Stimulated activated CD8-positive, alpha-beta memory T cell treated with anti-CD3 and anti-CD28 coated beads, Interleukin-15, amount 100 ng/mL, for 1 hour (primary cell): Measurements from ENCODE around the gene SETD1A.
A peak's percentile ranks its signal among the peaks of the same experiment; 100 is the strongest.

ENCODE experiments used
- DNase-seq: peaks from one replicate; pipeline ENCODE4 v3.0.0-alpha.2; 2020; ENCODE audit warnings: low read depth

The SETD1A gene

DNA sequence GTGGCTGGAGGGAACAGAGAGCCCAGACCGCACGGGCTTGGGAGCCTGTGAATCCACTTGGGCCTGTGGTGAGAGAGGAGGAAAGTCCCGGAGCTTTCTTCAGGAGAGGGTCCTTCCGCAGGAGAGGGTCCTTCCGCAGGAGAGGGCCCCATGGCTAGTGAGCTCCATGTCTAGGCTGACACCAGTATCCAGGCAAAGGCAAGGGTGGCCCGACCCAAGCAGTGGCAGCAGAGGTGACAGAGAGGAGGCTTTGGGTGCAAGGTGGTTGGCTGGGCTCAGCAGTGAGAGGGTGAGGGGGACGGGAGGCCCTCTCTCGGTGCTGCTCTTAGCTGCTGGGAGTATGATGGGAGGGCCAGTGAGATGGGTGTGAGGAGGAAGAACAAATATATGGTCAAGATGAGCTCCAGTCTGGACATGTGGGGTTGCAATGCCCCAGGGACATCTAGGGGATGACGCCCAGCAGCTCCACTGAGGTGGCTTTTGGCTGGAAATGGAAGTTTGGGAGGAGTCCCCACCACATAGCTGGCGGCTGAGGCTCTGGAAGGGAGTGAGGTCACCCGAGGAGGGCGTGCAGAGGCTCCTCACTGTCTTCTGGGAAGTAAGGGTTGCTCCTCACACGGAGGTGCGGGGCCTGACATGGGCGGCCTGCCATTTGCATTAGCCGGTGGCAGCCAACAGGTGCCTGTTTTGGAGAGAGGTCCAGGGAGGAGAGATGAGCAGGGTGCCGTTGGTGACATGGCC lies 25.2 kb downstream of the SETD1A start:
- DNase-seq: no peak

DNA sequence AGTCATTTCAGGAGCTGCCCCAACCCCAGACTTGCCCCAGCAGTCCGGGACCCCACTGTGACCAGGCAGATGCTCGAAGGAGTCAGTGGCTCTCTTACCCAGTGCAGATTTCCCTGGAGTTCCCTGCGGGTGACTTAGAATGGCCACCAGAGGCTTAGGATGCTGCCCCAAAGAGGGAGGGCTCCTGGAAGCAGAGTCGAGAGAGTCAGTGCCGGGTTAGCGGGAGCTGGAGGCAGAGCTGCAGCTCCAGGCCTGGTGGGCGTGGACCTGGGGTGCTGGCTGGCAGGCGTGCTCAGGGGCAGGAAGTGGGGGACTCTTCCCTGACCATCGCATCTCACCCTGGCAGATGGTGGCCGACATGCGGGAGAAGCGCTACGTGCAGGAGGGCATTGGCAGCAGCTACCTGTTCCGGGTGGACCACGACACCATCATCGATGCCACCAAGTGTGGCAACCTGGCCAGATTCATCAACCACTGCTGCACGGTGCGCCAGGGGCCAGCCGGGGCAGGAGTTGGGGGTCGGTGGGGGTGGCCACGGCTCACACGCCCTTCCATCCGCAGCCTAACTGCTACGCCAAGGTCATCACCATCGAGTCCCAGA lies 25.8 kb downstream of the SETD1A start:
- DNase-seq: no peak

DNA sequence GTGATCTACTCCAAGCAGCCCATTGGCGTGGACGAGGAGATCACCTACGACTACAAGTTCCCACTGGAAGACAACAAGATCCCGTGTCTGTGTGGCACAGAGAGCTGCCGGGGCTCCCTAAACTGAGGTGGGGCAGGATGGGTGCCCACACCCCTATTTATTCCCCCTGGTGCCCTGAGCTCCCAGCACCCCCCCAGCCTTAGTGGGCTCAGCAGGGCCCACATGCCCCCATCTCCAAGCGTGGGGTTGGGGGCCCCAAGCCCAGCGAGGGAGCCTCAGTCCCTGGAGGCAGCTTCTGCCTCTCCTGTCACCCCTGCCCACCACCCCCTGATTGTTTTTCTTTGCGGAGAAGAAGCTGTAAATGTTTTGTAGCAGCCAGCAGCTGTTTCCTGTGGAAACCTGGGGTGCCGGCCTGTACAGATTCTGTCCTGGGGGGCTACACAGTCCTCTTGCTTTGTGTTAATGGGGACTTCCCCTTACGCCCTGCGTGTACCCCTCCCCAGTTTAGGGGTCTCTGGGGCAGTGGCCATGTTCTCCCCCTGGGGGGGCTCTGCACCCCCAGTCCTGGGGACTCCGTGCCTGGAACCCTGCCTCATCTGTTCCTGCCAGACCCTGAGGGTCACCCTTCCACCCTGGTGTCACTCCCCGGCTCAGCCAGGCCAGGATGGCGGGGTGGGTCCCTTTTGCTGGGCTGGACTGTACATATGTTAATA lies 26.5 kb downstream of the SETD1A start:
- DNase-seq: no peak

DNA sequence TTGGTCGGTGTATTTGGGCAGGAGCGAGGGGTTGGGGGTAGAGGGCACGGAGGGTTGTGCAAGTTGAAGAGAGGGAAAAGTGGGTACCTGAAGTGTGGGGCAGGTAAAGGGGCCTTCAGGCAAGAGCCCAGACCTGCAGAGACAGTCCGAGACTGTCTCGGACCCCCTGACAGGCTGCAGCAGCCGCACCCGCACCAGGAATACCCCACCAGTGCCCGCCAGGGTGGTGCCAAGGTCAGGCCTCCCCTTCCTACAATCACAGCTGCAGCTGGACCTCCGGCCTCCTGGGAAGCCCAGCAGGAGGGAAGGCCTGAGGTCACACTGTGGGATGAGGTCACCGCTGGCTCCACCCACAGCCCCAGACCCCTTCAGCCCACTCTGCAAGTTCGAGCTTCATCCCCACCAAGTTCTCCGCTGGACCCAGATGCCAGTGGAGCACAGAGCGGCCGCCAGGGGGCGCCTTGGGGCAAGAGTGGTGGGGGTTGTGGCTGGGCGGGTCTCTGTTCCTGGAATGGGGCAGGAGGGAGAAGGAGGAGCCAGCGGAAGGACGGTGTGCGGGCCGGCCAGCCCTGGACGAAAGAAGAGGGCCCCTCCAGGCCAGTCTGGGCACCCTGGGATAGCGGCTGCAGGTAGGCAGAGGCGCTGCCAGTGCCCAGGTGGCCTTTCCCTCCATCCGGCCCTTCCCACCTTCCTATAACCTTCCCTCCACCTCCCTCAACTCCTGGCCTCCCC lies 27.3 kb downstream of the SETD1A start, which contains the start of gene HSD3B7:
TSS of gene HSD3B7 (plus strand) at position 539 of the 732 bp plus-strand sequence. CDS start 452 bp downstream, outside the sequence.
- peak; percentile 63 for DNase-seq

DNA sequence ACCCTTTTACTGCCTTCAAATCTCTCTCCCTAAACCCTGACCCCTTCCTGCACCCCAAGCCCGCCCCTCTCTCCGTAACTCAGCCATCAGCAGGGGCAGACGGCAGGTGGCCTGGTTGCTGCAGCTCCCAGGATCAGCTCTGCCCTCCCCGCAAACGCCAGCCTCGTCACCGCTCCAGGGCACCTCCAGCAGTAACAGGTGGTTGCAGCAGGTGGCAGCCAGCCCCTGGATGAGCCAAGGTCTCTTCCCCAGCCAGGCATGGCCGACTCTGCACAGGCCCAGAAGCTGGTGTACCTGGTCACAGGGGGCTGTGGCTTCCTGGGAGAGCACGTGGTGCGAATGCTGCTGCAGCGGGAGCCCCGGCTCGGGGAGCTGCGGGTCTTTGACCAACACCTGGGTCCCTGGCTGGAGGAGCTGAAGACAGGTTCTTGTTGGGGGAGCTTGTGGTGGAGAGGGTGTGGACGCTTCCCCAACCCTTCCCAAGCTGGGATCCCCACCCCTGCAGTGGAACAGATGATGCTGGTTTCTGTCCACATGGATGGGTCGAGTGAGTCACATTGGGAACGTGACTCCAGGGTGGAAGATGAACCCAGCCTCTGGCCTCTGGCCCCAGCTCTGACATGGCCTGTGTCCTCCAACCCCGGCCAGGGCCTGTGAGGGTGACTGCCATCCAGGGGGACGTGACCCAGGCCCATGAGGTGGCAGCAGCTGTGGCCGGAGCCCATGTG lies 28.0 kb downstream of the SETD1A start:
- no peak for DNase-seq

DNA sequence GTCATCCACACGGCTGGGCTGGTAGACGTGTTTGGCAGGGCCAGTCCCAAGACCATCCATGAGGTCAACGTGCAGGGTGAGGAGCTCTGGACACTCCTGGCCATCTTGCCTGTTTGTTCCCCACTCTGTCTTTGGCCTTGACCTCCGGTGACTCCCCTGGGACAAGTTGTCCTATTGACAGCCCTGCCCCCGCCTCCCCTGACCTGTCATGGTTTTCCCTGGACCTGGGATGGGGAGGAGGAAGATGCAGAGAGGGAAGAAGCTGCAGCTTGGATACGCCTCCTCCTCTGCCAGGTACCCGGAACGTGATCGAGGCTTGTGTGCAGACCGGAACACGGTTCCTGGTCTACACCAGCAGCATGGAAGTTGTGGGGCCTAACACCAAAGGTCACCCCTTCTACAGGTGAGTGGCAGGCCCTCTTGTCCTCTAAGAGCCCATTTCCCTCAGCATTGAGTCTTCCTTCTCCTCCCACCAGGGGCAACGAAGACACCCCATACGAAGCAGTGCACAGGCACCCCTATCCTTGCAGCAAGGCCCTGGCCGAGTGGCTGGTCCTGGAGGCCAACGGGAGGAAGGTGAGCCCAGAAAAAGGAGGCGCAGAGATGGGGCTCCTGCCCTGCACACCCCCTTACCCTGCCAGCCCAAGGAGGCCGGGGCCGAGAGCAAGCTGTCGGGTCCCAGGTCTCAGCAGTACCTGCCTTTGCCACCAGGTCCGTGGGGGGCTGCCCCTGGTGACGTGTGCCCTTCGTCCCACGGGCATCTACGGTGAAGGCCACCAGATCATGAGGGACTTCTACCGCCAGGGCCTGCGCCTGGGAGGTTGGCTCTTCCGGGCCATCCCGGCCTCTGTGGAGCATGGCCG lies 28.8 kb downstream of the SETD1A start:
- DNase-seq: no peak

DNA sequence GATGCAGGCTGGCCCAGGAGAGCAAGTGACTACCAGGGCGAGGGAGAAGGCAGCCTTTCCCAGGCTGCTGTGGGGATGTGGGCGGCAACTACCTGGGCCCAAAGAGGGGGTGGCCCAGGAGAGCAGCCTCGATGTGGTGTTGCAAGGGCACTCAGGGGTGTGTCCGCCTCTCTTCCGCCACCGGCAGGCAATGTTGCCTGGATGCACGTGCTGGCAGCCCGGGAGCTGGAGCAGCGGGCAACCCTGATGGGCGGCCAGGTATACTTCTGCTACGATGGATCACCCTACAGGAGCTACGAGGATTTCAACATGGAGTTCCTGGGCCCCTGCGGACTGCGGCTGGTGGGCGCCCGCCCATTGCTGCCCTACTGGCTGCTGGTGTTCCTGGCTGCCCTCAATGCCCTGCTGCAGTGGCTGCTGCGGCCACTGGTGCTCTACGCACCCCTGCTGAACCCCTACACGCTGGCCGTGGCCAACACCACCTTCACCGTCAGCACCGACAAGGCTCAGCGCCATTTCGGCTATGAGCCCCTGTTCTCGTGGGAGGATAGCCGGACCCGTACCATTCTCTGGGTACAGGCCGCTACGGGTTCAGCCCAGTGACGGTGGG lies 30.1 kb downstream of the SETD1A start:
- DNase-seq: no peak

DNA sequence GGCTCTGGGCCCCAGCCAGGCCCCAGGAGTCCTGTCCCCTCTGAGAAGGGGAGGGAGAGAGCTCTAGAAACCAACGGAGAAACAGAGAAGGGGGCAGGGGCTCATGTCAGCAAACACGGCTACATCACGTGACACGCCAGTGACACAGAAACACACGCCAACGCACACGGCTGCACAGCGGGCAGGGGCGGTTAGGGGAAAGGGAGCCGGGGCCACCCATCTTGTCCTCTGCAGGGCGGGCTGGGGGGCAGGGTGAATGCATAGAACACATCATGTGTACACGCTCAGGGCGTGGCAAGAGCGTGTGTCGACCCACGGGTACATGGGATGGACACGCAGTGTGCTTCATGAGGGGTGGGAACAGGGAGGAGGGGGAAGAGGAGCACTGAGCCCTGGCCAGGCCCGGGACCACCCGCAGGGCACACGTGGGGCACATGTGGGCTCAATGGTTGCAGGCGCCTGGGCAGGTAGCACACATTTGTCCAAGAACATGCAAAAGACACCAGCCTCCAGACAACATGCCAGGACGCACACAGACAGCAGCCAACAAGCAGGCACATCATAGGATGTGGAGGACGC lies 32.0 kb downstream of the SETD1A start:
- DNase-seq: no peak

DNA sequence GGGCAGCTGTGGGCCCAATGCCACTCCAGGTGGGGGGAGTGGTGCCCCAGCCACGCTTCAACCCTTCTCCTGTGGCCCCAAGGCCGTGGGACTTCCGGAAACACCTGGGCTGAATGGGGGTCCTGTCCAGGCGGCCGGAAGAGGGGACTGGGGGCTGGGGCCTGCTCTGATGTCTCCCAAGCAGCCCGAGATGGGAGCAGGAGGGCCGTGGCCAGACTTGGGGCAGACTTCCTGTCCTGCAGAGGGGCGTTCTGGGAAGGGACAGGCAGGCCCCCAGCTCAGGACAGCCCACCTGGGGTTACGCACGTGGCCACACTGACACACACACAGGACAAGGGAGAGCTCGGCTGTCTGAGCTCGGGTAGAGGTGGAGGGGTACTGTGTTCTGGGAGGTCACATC lies 32.6 kb downstream of the SETD1A start:
- no peak for DNase-seq

DNA sequence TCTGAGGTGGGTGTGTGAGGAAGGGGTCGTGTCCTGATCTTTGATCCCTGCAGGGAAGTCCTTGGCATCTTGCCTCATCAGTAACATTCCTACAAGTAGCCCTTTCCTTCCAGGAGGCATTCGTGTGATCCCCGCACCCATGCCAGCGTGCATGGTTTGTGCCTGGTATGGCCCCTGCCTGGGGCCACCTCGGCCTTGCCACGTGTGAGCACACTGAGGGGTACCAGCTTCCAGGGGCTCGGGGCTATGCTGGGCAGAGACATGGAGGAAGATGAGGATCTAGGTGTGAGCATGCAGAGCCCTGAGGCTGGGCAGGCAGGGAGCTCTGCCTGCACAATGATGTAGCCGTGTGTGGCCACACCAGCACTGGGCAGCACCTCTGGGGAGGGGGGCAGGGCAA lies 33.5 kb downstream of the SETD1A start:
- DNase-seq: no peak

DNA sequence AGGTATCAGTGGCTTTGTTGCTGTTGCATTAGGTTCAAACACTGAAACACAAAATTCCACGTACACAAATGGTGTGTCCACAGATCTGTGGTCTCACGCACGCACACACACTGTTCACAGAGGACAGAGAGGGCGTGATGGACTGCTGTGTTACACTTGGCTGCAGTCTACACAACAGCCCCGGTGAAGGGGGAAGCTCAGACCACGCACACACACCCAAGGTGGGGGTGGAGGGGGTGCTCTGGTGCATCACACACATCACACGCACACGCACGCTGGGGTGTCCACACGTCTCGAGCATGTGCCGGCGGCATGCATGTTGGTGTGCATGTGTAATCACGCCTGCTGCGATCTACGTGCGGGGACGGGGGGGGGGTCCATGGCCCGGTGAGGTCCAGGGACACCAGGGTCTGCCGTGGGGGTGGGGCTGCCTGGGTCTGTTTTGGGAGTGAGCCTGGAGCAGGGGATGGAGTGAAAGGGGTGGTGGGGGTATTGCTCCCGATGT lies 34.8 kb downstream of the SETD1A start:
- no peak for DNase-seq

DNA sequence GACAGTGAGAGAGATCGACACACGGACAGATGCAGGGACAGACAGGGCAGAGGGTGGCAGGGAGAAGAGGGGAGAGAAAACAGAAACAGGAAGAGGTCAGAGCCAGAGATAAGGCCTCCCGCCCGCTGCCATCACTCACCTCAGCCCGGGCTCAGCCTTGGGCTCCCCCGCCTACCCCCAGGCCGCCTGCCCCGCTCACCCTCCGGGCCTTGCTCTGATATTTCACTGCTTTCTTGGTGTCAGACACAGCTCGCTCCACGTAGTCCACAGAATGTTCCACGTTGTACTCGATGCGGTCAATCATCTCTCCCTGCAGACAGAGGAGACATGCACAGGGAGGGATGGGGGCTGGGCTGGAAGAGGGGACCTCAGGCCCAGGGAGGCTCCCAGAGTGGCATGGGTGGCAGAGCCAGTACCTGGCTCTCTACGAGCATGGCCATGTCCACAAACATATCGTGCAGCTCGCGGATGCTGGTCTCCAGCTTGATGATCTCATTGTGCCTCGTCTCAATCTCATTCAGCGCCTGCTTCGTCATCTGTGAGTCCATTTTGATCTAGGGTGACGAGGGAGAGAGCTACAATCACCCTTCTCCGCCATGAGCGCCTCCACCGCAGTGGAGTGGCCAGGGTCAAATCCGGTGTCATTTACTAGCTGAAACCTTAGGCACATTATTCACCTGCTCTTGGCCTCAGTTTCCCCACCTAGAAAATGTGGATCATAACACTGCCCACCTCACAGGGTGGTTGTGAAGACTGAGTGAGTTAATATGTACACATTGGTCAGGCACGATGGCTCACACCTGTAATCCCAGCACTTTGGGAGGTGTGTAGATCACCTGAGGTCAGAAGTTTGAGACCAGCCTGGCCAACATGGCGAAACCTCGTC lies 35.6 kb downstream of the SETD1A start:
- no peak for DNase-seq

DNA sequence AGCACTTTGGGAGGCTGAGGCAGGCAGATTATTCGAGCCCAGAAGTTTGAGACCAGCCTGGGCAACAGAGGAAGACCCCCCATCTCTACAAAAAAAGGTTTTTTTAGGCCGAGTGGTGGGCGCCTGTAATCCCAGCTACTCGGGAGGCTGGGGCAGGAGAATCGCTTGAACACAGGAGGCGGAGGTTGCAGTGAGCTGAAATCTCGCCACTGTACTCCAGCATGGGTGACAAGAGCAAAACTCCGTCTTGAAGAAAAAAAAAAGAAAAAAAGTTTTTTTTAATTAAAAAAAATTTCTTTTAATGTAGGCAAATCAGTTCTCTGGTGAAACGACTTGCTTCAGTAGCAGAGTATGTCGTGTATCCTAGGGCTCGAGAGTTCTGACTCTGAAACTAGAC lies 38.4 kb downstream of the SETD1A start:
- DNase-seq: no peak

DNA sequence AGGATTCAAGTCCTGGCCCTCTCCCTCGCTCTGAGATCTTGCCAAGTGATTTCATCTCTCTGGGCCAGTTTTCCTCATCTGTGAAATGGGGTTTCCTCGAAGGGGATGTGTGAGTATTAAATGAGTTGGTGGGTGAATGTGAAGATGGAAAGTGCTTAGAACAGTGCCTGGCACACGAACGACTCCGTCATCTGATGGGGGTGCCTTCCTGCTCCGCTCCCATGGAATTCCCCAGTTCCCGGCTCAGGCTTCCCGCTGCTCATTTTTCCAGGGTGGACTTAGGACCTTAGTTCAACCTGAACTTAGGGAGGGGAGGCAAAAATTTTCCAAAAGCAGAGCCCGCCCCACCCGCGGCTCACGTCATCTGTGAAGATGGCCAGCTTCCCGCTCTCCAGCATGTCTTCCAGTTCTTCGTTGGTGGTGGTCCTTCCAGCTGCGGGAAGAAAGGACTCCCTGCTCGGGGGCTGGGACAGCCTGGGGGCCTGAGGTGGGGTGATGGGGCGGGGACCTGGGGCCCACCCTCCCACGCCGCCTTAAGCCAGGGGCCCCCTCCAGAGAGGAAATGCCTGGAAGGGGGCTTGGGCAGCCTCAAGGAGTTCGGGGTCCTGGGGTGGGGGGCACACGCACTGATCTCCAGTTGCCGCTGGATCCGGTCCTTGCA lies 38.9 kb downstream of the SETD1A start:
- no peak for DNase-seq

DNA sequence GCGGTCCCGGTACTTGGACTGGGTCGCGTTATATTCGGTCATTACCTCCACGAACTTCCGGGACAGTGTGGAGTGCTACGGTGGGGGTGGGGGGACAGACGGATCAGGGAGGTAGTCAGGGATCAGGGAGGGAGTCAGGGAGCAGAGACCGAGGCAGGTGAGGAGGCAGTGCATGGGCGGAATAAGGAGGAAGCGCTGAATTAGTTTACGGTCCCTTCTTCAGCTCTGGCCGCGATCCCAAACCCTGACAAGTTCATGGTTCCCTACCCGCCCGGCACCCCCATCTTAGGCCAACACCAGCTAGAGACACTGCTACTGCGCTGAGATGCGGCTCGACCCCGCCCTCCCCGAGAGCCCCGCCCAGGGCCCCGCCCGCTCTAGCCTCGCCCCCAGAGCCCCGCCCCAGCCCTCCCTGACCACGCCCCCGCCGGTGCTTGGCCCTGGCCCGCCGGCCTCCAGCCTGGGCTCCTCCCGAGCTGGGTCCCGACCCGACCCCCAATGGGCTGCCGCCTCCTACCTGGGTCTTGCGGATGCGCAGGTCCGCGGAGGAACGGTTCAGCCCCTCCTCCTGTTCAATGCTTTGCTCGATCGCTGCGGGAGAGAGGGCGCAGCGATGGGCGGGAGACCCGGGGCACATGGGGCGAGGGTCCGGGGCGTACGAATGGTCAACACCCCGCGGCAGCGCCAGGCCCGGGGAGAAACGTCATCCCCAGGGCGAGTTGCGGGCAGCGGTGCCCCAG lies 39.6 kb downstream of the SETD1A start:
- DNase-seq: peak; percentile 67

DNA sequence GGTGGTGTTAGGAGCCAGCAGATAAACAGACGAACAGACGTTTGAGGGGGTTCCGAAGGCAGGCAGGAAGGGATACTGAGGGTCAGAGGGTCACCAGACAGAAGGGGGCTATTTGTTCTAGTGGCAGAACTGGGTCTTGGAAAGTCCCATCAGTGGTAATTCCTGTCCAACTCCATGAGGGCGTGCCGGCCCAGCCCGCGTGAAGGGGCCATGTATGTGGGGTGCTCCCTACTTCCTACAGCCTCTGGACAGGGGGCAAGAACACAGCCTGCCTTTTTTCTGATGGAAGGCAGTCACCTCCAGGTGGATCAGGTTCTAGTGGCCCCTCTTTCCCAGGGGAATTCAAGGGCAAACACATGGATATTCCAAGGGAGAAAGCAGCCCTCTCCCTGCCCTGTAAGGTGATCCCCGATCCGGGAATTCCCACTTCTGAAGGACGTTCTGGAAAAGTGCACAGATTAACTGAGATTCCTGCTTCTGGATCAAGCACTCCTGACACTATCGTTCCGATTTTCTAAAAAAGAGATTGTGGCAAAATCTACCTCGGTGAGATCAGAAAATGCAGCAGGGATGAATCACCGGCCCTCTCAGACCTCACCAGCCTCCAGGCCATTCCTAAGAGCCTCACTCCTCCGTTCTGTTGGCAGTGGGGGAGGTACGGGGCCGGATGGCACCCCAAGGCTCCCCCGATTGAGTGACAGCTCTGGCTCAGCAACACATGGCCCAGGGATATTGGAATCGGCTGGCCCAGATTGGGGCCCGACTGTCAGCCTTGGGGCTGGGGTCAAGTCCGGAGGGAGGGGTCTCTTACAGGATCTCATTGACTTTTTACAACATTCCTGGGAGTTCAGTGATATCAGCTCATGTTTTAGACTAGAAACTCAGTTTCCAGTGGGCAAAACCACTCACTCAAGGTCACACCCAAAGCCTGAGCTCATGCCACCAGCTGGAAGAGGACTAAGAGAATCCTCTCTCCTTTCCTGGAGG lies 40.5 kb downstream of the SETD1A start:
- DNase-seq: no peak
